ENCODE measurements around the gene ABHD12. TPM values are rescaled to one million over a fixed set of nuclear protein-coding genes. Genes with fewer than 3 reads are reported as not detected.
A peak's percentile ranks its signal among the peaks of the same experiment; 100 is the strongest.

Gene ABHD12
- total and polyA plus RNA-seq, 2 experiments from 2014 or later = 69.5 to 187 TPM

DNA sequence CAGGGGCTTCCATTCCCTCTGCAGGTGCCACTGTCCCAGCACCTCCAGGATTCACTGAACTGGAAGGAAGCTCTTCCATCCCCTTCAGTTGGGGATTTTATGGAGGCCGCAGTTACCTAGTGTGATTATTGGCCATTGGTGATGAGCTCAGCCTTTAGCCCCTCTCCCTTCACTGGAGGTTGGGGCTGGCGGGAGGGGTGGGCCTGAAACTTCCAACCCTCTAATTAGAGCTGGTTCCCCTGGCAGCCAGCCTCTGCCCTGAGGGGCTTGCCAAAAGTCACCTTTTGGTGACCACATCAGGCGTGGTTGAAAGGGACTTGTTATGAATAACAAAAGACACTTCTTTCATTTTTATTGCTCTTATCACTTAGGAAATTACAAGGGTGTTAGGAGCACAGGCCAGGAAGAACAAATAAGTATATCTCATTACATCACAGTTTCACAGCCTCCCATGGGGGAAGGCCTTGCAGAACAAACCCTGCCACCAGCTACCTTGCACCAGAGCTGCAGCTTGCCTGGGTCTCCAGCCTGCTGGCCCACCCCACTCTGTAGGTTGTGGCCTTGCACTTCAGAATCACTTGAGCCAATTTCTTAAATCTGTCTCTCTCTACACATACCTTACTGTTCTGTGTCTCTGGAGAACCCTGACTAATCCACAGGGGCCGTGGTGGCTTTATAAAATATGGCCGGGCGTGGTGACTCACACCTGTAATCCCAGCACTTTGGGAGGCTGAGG, 137.8 kb downstream of the ABHD12 start:
- Histone ChIP-seq H3K79me2 (peaks cover 92% of the 10 kb centered on the region), H3K27me3 (no peaks in the 10 kb centered on the region), H4K20me1 (ENCODE audit: insufficient read depth, poor library complexity, severe bottlenecking) (peaks cover 10% of the 10 kb centered on the region), H3K9me2 (replicated peaks; ENCODE audit: insufficient read depth) (no peaks in the 10 kb centered on the region), H3K4me1 (ENCODE audit: insufficient read depth) (peaks cover 25% of the 10 kb centered on the region), H3K9me3 (ENCODE audit: low read depth) (no peaks in the 10 kb centered on the region), H3K27ac (peak overlapping the region; percentile 76), H3K4me2 (peak overlapping the region; percentile 38), H2AFZ (no peak overlapping the region), H3K4me3 (no peak overlapping the region), H3K36me3 (replicated peaks; ENCODE audit: insufficient read depth, low read depth) (no peaks in the 10 kb centered on the region)
- WGBS (ENCODE audit: low lambda C conversion rate, missing lambda C conversion rate) = 76% methylated on average over 6 of the region's 6 CpGs
- TF ChIP-seq, protein P1, sequence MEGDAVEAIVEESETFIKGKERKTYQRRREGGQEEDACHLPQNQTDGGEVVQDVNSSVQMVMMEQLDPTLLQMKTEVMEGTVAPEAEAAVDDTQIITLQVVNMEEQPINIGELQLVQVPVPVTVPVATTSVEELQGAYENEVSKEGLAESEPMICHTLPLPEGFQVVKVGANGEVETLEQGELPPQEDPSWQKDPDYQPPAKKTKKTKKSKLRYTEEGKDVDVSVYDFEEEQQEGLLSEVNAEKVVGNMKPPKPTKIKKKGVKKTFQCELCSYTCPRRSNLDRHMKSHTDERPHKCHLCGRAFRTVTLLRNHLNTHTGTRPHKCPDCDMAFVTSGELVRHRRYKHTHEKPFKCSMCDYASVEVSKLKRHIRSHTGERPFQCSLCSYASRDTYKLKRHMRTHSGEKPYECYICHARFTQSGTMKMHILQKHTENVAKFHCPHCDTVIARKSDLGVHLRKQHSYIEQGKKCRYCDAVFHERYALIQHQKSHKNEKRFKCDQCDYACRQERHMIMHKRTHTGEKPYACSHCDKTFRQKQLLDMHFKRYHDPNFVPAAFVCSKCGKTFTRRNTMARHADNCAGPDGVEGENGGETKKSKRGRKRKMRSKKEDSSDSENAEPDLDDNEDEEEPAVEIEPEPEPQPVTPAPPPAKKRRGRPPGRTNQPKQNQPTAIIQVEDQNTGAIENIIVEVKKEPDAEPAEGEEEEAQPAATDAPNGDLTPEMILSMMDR (IDR thresholded peaks at IDR 0.05; ENCODE audit: poor library complexity) = no peak
- TF ChIP-seq EZH2 (IDR thresholded peaks at IDR 0.05; ENCODE audit: borderline replicate concordance) (no peak), EZH2phosphoT487 (IDR thresholded peaks at IDR 0.05; ENCODE audit: low read depth, severe bottlenecking, unreplicated experiment) (no peak)
- peak; percentile 28 for DNase-seq (ENCODE audit: low spot score)

DNA sequence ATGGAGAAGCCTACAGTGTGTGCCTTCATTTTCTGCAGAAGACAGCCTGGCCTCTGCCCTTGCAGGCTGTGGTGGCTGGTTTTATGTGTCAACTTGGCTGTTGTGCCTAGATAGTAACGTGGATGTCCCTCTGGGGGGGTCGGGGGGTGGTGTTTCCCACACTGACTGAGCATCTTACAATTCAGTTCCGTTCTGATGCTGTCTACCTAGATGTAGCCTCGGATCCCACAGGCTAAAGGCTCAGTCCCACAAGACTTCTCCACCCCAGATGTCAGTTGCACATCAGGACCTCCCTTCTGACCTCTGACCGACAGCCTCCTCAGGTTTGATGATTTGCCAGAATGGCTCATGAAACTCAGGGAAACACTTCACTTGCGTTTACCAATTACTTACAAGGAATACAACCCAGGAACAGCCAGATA, 138.4 kb downstream of the ABHD12 start:
- Histone ChIP-seq H3K4me3 (no peak overlapping the region), H3K27me3 (no peaks in the 10 kb centered on the region), H3K9me2 (replicated peaks; ENCODE audit: insufficient read depth) (no peaks in the 10 kb centered on the region), H4K20me1 (ENCODE audit: insufficient read depth, poor library complexity, severe bottlenecking) (peaks cover 10% of the 10 kb centered on the region), H3K27ac (peak overlapping the region; percentile 76), H3K4me1 (ENCODE audit: insufficient read depth) (peaks cover 27% of the 10 kb centered on the region), H3K4me2 (no peak overlapping the region), H3K79me2 (peaks cover 86% of the 10 kb centered on the region), H3K9me3 (ENCODE audit: low read depth) (no peaks in the 10 kb centered on the region), H3K36me3 (replicated peaks; ENCODE audit: insufficient read depth, low read depth) (no peaks in the 10 kb centered on the region), H2AFZ (no peak overlapping the region)
- DNase-seq (ENCODE audit: low spot score) = peak; percentile 9
- TF ChIP-seq EZH2 (IDR thresholded peaks at IDR 0.05; ENCODE audit: borderline replicate concordance) (no peak), EZH2phosphoT487 (IDR thresholded peaks at IDR 0.05; ENCODE audit: low read depth, severe bottlenecking, unreplicated experiment) (no peak)
- TF ChIP-seq, protein P1 (IDR thresholded peaks at IDR 0.05; ENCODE audit: poor library complexity) = no peak
- 69% methylated on average over 6 of the region's 6 CpGs for WGBS (ENCODE audit: low lambda C conversion rate, missing lambda C conversion rate)

DNA sequence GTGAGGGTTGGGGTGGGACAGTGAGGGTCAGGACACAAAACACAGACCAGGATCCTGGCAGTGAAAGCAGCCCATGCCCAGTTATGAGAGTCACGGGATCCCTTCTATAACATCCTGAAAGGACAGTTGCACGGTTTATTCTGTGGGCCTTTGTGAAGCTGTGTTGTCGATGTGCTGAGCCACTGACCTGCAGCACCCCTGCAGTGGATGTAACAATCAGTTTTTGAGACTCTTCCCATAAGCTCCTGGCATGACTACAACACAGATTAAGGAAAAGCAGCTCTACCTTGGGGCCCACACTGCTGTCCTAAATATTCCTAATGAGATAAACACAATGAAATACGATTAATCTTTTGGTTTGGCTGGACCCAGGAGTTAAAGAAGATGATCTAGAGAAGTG, 139.1 kb downstream of the ABHD12 start:
- peaks cover 79% of the 10 kb centered on the region for H3K79me2 ChIP-seq
- H4K20me1 ChIP-seq (ENCODE audit: insufficient read depth, poor library complexity, severe bottlenecking) = peaks cover 10% of the 10 kb centered on the region
- H3K27me3 ChIP-seq = no peaks in the 10 kb centered on the region
- H3K9me3 ChIP-seq (ENCODE audit: low read depth) = no peaks in the 10 kb centered on the region
- TF ChIP-seq EZH2 (IDR thresholded peaks at IDR 0.05; ENCODE audit: borderline replicate concordance) (no peak), EZH2phosphoT487 (IDR thresholded peaks at IDR 0.05; ENCODE audit: low read depth, severe bottlenecking, unreplicated experiment) (no peak)
- TF ChIP-seq, protein P1 (IDR thresholded peaks at IDR 0.05; ENCODE audit: poor library complexity) = no peak
- H2AFZ ChIP-seq = no peak overlapping the region
- no peak overlapping the region for H3K4me3 ChIP-seq
- H3K36me3 ChIP-seq (replicated peaks; ENCODE audit: insufficient read depth, low read depth) = no peaks in the 10 kb centered on the region
- no peak overlapping the region for H3K4me2 ChIP-seq
- H3K4me1 ChIP-seq (ENCODE audit: insufficient read depth) = peaks cover 34% of the 10 kb centered on the region
- 78% methylated on average over 4 of the region's 4 CpGs for whole genome bisulfite sequencing (ENCODE audit: low lambda C conversion rate, missing lambda C conversion rate)
- DNase-seq (ENCODE audit: low spot score) = peak; percentile 1
- no peaks in the 10 kb centered on the region for H3K9me2 ChIP-seq (replicated peaks; ENCODE audit: insufficient read depth)
- H3K27ac ChIP-seq = no peak overlapping the region
